SK-N-SH (cell line): ENCODE data around the gene SAMD14. TPM values are rescaled to one million over a fixed set of nuclear protein-coding genes. Genes with fewer than 3 reads are reported as not detected.
A peak's percentile ranks its signal among the peaks of the same experiment; 100 is the strongest.

Experiments used
- CTCF ChIA-PET: fragments of 300-600, 350-600 bp; formaldehyde crosslinking; extraction: SDS; loops from one replicate; lab custom pipeline; 2021; lab: Yijun Ruan, JAX
- POLR2A ChIA-PET: fragments of 350-600 bp; sonication (Branson Sonifier 250); formaldehyde crosslinking; extraction: SDS; loops from one replicate; lab custom pipeline; 2020; ENCODE audit warnings: antibody characterized with exemption, inconsistent platforms; lab: Yijun Ruan, JAX
- DNase-seq: peaks from one replicate; pipeline ENCODE4 v3.0.0; 2012
- H2AFZ ChIP-seq: fragments of 200-600 bp; sonication (generic); 2 replicates; pipeline ENCODE4 v1.8.1; 2016; ENCODE audit warnings: antibody characterized with exemption, mild to moderate bottlenecking, low read depth
- H3F3A ChIP-seq: fragments of 200-600 bp; sonication (generic); replicated peaks from 2 replicates; pipeline ENCODE3; 2016; ENCODE audit warnings: antibody characterized with exemption, mild to moderate bottlenecking; ENCODE audit not compliant: insufficient read depth
- H3K27ac ChIP-seq, 2 experiments: fragments of 200-500 bp in 1 of 2; fragments of 200-600 bp in 1 of 2; sonication (Bioruptor generic) in 1 of 2; sonication (generic), shearing (Covaris generic) in 1 of 2; 2 replicates each; pipeline versions ENCODE4 v1.5.1 to v1.6.1; 2014 to 2016; ENCODE audit warnings: low read depth in 2 of 2, inconsistent platforms in 1 of 2, low read length in 1 of 2, mild to moderate bottlenecking in 1 of 2, mixed read lengths in 1 of 2
- H3K27me3 ChIP-seq: fragments of 200-600 bp; sonication (generic), shearing (Covaris generic); 2 replicates; pipeline ENCODE4 v1.6.1; 2016; ENCODE audit warnings: mixed run types; ENCODE audit not compliant: insufficient read depth
- H3K36me3 ChIP-seq, 2 experiments: fragments of 200-500 bp in 1 of 2; fragments of 200-600 bp in 1 of 2; sonication (Bioruptor generic) in 1 of 2; sonication (generic) in 1 of 2; replicated peaks in 1 of 2; 2 replicates each; pipeline versions ENCODE3 to v1.5.1; 2014 to 2016; ENCODE audit warnings: low read length in 1 of 2, mild to moderate bottlenecking in 1 of 2; ENCODE audit not compliant: insufficient read depth in 2 of 2, control insufficient read depth in 1 of 2
- H3K4me1 ChIP-seq, 2 experiments: fragments of 200-500 bp in 1 of 2; fragments of 200-600 bp in 1 of 2; sonication (Bioruptor generic) in 1 of 2; sonication (generic), shearing (Covaris generic) in 1 of 2; 2 replicates each; pipeline versions ENCODE4 v1.5.1 to v1.6.1; 2014 to 2016; ENCODE audit warnings: low read depth in 1 of 2, low read length in 1 of 2, mixed run types in 1 of 2; ENCODE audit not compliant: insufficient read depth in 2 of 2, control insufficient read depth in 1 of 2
- H3K4me2 ChIP-seq: fragments of 200-600 bp; sonication (generic), shearing (Covaris generic); 2 replicates; pipeline ENCODE4 v1.6.1; 2017; ENCODE audit warnings: mixed run types
- H3K4me3 ChIP-seq, 2 experiments: fragments of 200-500 bp in 1 of 2; fragments of 200-600 bp in 1 of 2; sonication (Bioruptor generic) in 1 of 2; sonication (generic), shearing (Covaris generic) in 1 of 2; 2 replicates each; pipeline versions ENCODE4 v1.5.1 to v1.8.1; 2014 to 2016; ENCODE audit warnings: low read depth in 2 of 2, inconsistent platforms in 1 of 2, low read length in 1 of 2, mild to moderate bottlenecking in 1 of 2, mixed read lengths in 1 of 2, moderate library complexity in 1 of 2
- H3K79me2 ChIP-seq: fragments of 200-600 bp; sonication (generic); 2 replicates; pipeline ENCODE4 v1.8.1; 2017; ENCODE audit warnings: mild to moderate bottlenecking; ENCODE audit not compliant: insufficient read depth
- H3K9ac ChIP-seq: fragments of 200-600 bp; sonication (generic); 2 replicates; pipeline ENCODE4 v1.6.1; 2017; ENCODE audit warnings: mixed run types
- H3K9me2 ChIP-seq: fragments of 200-600 bp; sonication (generic); 2 replicates; pipeline ENCODE4 v1.6.1; 2017; ENCODE audit warnings: mixed run types
- H3K9me3 ChIP-seq: fragments of 200-600 bp; sonication (generic); 2 replicates; pipeline ENCODE4 v1.6.1; 2017; ENCODE audit warnings: mixed run types, mild to moderate bottlenecking, moderate library complexity
- H4K20me1 ChIP-seq: fragments of 200-600 bp; sonication (generic); 2 replicates; pipeline ENCODE4 v1.6.1; 2017; ENCODE audit warnings: mild to moderate bottlenecking, mixed run types; ENCODE audit not compliant: insufficient read depth
- FOSL2 ChIP-seq: IDR thresholded peaks from 2 replicates; pipeline ENCODE4 v1.4.0; 2012; ENCODE audit warnings: low read depth, mild to moderate bottlenecking, moderate library complexity, borderline replicate concordance
- FOXJ3 ChIP-seq: sonication (generic); formaldehyde crosslinking; IDR thresholded peaks from 2 replicates; pipeline ENCODE4 v1.5.1; 2020; ENCODE audit warnings: mild to moderate bottlenecking, missing genetic modification reagents
- FOXM1 ChIP-seq: IDR thresholded peaks from 2 replicates; pipeline ENCODE4 v1.4.0; 2012; ENCODE audit warnings: low read depth, mild to moderate bottlenecking
- JUND ChIP-seq: IDR thresholded peaks from 2 replicates; pipeline ENCODE4 v1.4.0; 2012
- NFIC ChIP-seq: IDR thresholded peaks from 2 replicates; pipeline ENCODE4 v1.4.0; 2012; ENCODE audit warnings: borderline replicate concordance
- POLR2AphosphoS5 ChIP-seq: IDR thresholded peaks from 2 replicates; pipeline ENCODE4 v1.6.1; 2012; ENCODE audit warnings: low read depth, low read length
- RXRA ChIP-seq: IDR thresholded peaks from 2 replicates; pipeline ENCODE4 v1.4.0; 2012; ENCODE audit warnings: low read depth, mild to moderate bottlenecking, borderline replicate concordance
- WGBS: methylation state at CpG from one replicate; pipeline ENCODE4 v1.1.6; 2017; ENCODE audit warnings: low lambda C conversion rate; 5-methylcytosine and 5-hydroxymethylcytosine counted together
- polyA plus RNA-seq, 3 experiments: library from polyadenylated mRNA; depleted of rRNA; stranded (reverse); fragments of >200 nt; gene quantifications; 2 replicates each; pipeline ENCODE4 v1.2.3, GENCODE V29; 2012
- TF ChIP-seq, protein P1 (sequence below): fragments of 200-600 bp; sonication (generic); IDR thresholded peaks from 2 replicates; pipeline ENCODE4 v1.6.1; 2017; ENCODE audit warnings: antibody characterized with exemption, mild to moderate bottlenecking, moderate library complexity
- TF ChIP-seq, protein P2 (sequence below): fragments of 150-350 bp; IDR thresholded peaks from 2 replicates; pipeline ENCODE4 v1.6.1; 2017; ENCODE audit warnings: antibody characterized with exemption, low read length, low read depth, borderline replicate concordance
- TF ChIP-seq, protein P3 (sequence below): fragments of 150-350 bp; IDR thresholded peaks from 2 replicates; pipeline ENCODE4 v1.6.1; 2016; ENCODE audit warnings: mild to moderate bottlenecking, low read depth, low read length
- TF ChIP-seq, protein P4 (sequence below): IDR thresholded peaks from 2 replicates; pipeline ENCODE4; 2012

SAMD14 gene
- polyA plus RNA-seq, 1 of the 3 experiments (the other 2 are of a cell fraction), result 3.4 TPM

DNA sequence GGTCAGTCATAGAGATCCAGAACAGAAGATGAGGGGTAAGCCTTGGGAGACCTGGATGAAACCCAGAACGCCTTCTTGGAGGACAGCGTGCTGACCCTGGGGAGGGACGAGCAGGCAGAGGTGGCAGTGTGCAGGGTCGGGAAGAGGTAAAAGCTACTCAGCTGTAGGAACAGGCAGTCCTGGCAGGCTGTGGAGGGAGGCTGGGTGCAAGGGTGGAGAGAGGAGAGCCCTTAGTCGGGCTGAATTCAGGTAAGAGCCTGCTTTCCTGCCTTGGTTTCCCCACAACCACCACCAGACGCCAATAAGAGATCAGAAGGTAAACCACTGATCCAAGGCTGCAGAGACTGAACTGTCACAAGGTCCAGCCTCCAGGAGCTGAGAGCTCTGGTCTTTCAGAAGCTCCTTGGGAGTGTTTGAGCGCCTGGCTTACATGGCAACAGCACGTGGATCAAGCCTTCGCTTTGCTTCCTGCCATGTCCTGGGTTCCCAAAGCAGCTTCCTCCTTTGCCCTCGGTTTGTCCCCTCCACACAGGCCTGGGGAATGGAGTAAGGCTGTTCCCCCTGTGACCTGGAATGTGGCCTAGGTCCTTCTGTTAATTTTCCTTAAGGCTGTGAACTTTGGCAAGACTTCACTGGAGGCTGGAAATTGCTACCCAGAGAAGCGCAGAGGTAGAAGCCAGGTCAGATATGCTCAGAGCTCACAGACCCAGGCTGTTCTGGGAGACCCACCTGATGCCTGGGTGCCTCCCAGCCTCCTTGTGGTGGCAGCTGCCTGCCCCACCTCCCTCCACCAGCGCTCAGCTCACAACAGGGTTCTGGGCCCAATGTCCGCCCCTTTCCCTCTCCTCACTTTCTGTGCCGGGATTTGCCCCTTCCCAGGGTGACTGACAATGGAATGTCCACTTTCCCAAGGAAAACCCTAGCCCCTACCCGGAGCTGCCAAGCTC is 38.7 kb downstream of the SAMD14 start:
- peaks cover 42 to 51% of the 10 kb centered on the region in 2 experiments for H3K36me3 ChIP-seq
- peaks cover 3 to 11% of the 10 kb centered on the region in 2 experiments; a peak in 1 of 4 replicates for H3K4me1 ChIP-seq
- peaks cover 93% of the 10 kb centered on the region for H3F3A ChIP-seq
- no peak overlapping the region for H3K9ac ChIP-seq
- H3K9me3 ChIP-seq, result no peaks in the 10 kb centered on the region
- no peaks in the 10 kb centered on the region for H3K9me2 ChIP-seq
- peak overlapping the region in 1 of 2 experiments; percentile 64; a peak in 2 of 4 replicates for H3K27ac ChIP-seq
- H2AFZ ChIP-seq, result no peak overlapping the region
- no peak for DNase-seq
- no peak overlapping the region for H3K4me2 ChIP-seq
- TF ChIP-seq, protein P1, sequence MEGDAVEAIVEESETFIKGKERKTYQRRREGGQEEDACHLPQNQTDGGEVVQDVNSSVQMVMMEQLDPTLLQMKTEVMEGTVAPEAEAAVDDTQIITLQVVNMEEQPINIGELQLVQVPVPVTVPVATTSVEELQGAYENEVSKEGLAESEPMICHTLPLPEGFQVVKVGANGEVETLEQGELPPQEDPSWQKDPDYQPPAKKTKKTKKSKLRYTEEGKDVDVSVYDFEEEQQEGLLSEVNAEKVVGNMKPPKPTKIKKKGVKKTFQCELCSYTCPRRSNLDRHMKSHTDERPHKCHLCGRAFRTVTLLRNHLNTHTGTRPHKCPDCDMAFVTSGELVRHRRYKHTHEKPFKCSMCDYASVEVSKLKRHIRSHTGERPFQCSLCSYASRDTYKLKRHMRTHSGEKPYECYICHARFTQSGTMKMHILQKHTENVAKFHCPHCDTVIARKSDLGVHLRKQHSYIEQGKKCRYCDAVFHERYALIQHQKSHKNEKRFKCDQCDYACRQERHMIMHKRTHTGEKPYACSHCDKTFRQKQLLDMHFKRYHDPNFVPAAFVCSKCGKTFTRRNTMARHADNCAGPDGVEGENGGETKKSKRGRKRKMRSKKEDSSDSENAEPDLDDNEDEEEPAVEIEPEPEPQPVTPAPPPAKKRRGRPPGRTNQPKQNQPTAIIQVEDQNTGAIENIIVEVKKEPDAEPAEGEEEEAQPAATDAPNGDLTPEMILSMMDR, result no peak
- TF ChIP-seq FOXJ3 (CRISPR knock-in tag) (no peak), FOXM1 (no peak), POLR2AphosphoS5 (peak; percentile 3; the same call in 1 of the 2 replicates), NFIC (no peak), FOSL2 (no peak), JUND (0 out of 2 replicates have a peak, but pooled peaks have one; percentile 22), RXRA (no peak)
- TF ChIP-seq, protein P2, sequence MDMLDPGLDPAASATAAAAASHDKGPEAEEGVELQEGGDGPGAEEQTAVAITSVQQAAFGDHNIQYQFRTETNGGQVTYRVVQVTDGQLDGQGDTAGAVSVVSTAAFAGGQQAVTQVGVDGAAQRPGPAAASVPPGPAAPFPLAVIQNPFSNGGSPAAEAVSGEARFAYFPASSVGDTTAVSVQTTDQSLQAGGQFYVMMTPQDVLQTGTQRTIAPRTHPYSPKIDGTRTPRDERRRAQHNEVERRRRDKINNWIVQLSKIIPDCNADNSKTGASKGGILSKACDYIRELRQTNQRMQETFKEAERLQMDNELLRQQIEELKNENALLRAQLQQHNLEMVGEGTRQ, result no peak
- TF ChIP-seq, protein P3, sequence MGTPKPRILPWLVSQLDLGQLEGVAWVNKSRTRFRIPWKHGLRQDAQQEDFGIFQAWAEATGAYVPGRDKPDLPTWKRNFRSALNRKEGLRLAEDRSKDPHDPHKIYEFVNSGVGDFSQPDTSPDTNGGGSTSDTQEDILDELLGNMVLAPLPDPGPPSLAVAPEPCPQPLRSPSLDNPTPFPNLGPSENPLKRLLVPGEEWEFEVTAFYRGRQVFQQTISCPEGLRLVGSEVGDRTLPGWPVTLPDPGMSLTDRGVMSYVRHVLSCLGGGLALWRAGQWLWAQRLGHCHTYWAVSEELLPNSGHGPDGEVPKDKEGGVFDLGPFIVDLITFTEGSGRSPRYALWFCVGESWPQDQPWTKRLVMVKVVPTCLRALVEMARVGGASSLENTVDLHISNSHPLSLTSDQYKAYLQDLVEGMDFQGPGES, result no peak
- TF ChIP-seq, protein P4, sequence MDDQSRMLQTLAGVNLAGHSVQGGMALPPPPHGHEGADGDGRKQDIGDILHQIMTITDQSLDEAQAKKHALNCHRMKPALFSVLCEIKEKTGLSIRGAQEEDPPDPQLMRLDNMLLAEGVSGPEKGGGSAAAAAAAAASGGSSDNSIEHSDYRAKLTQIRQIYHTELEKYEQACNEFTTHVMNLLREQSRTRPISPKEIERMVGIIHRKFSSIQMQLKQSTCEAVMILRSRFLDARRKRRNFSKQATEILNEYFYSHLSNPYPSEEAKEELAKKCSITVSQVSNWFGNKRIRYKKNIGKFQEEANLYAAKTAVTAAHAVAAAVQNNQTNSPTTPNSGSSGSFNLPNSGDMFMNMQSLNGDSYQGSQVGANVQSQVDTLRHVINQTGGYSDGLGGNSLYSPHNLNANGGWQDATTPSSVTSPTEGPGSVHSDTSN, result no peak
- ChIA-PET CTCF (interaction anchor here (0.6 to 15.0 kb wide), 19 partner anchors 11 to 211 kb away, joined by 3 to 297 read pairs (median 4); no protein-coding TSS in a partner anchor), POLR2A (interaction anchor here (2.4 kb wide), 1 partner anchor 70 kb away, joined by 8 read pairs; no protein-coding TSS in a partner anchor)
- H4K20me1 ChIP-seq, result peaks cover 70% of the 10 kb centered on the region
- 77% methylated on average over 14 of the region's 15 CpGs for WGBS
- H3K27me3 ChIP-seq, result no peaks in the 10 kb centered on the region
- peaks cover 25% of the 10 kb centered on the region for H3K79me2 ChIP-seq
- H3K4me3 ChIP-seq, result no peak overlapping the region
